CD4-positive, alpha-beta T cell treated with Interleukin-10 for 1 hour (primary cell): ENCODE data around the gene AGRP.

Experiments used
- DNase-seq: peaks from one replicate; pipeline ENCODE4 v3.0.0-alpha.2; 2020

AGRP gene

GRCh38 chr16:67461600-67462278, 21.6 kb downstream of the AGRP start:
- DNase-seq, result no peak

GRCh38 chr16:67460961-67461360, 22.4 kb downstream of the AGRP start:
- DNase-seq, result no peak

GRCh38 chr16:67460168-67460567, 23.2 kb downstream of the AGRP start:
- no peak for DNase-seq

GRCh38 chr16:67459861-67460150, 23.5 kb downstream of the AGRP start:
- no peak for DNase-seq

GRCh38 chr16:67459066-67459860, 24.1 kb downstream of the AGRP start:
- no peak for DNase-seq

- DNase-seq, result no peak
Observed at GRCh38 chr16:67458121-67458641, 25.2 kb downstream of the AGRP start.

- no peak for DNase-seq
Observed at GRCh38 chr16:67457611-67458010, 25.7 kb downstream of the AGRP start.

GRCh38 chr16:67456391-67457081, 26.8 kb downstream of the AGRP start:
- DNase-seq, result no peak

GRCh38 chr16:67454852-67455251, 28.5 kb downstream of the AGRP start:
- DNase-seq, result no peak

GRCh38 chr16:67454104-67454503, 29.2 kb downstream of the AGRP start:
- no peak for DNase-seq

GRCh38 chr16:67451704-67452435, 31.5 kb downstream of the AGRP start:
- DNase-seq, result no peak

- DNase-seq, result no peak
Observed at GRCh38 chr16:67451061-67451703, 32.2 kb downstream of the AGRP start.

- no peak for DNase-seq
Observed at GRCh38 chr16:67449739-67450138, 33.6 kb downstream of the AGRP start.

GRCh38 chr16:67449336-67449735, 34.0 kb downstream of the AGRP start:
- no peak for DNase-seq

GRCh38 chr16:67448580-67448979, 34.8 kb downstream of the AGRP start:
- no peak for DNase-seq

- DNase-seq, result peak; percentile 58
Observed at GRCh38 chr16:67447508-67448076, 35.8 kb downstream of the AGRP start.

- no peak for DNase-seq
Observed at GRCh38 chr16:67446968-67447507, 36.3 kb downstream of the AGRP start.

- no peak for DNase-seq
Observed at GRCh38 chr16:67445913-67446907, 37.1 kb downstream of the AGRP start.

GRCh38 chr16:67445441-67445912, 37.9 kb downstream of the AGRP start:
- no peak for DNase-seq

GRCh38 chr16:67445126-67445426, 38.3 kb downstream of the AGRP start:
- DNase-seq, result no peak
